Activated CD4-positive, alpha-beta T cell treated with anti-CD3 and anti-CD28 coated beads, Interleukin-2, amount 50 U/mL, for 4 hours (primary cell): ENCODE data around the gene SUDS3.
"Not testable (repeated sequence)": the region's sequence is repeated elsewhere in the genome, so short reads cannot be mapped to it uniquely, and the experiment has no call there.

Source experiments
- DNase-seq, 2 experiments: peaks; one replicate each; pipeline ENCODE4 v3.0.0-alpha.2; 2020

SUDS3 gene

GRCh38 chr12:118398524-118398923 is 22.2 kb downstream of the SUDS3 start:
- no peak for DNase-seq

- DNase-seq, result no peak
Observed at GRCh38 chr12:118398940-118399339, 22.6 kb downstream of the SUDS3 start.

GRCh38 chr12:118402251-118402650 is 25.9 kb downstream of the SUDS3 start:
- DNase-seq, result no peak

GRCh38 chr12:118404876-118405521 is 28.6 kb downstream of the SUDS3 start:
- DNase-seq, result peak; percentile 34 to 51

GRCh38 chr12:118408241-118408640 is 31.9 kb downstream of the SUDS3 start:
- not testable (repeated sequence) for DNase-seq

GRCh38 chr12:118409834-118410233 is 33.5 kb downstream of the SUDS3 start:
- no peak for DNase-seq

GRCh38 chr12:118417942-118418341 is 41.6 kb downstream of the SUDS3 start:
- no peak for DNase-seq

- DNase-seq, result no peak
Observed at GRCh38 chr12:118418385-118419057, 42.2 kb downstream of the SUDS3 start.

- no peak for DNase-seq
Observed at GRCh38 chr12:118420673-118421072, 44.3 kb downstream of the SUDS3 start.

GRCh38 chr12:118424884-118425283 is 48.5 kb downstream of the SUDS3 start:
- DNase-seq, result no peak

GRCh38 chr12:118425364-118425763 is 49.0 kb downstream of the SUDS3 start:
- DNase-seq, result no peak

GRCh38 chr12:118427819-118428218 is 51.5 kb downstream of the SUDS3 start:
- DNase-seq, result no peak

GRCh38 chr12:118428643-118429042 is 52.3 kb downstream of the SUDS3 start:
- DNase-seq, result no peak

- DNase-seq, result no peak
Observed at GRCh38 chr12:118429688-118430383, 53.5 kb downstream of the SUDS3 start.

- DNase-seq, result no peak
Observed at GRCh38 chr12:118430516-118430915, 54.2 kb downstream of the SUDS3 start.

- no peak for DNase-seq
Observed at GRCh38 chr12:118432812-118433545, 56.6 kb downstream of the SUDS3 start.

GRCh38 chr12:118436002-118436730 is 59.8 kb downstream of the SUDS3 start:
- no peak for DNase-seq

- DNase-seq, result no peak
Observed at GRCh38 chr12:118436986-118437385, 60.6 kb downstream of the SUDS3 start.

GRCh38 chr12:118439068-118439467 is 62.7 kb downstream of the SUDS3 start:
- DNase-seq, result no peak

GRCh38 chr12:118446247-118446646 is 69.9 kb downstream of the SUDS3 start:
- no peak for DNase-seq

- DNase-seq, result no peak
Observed at GRCh38 chr12:118447181-118447580, 70.8 kb downstream of the SUDS3 start.

- DNase-seq, result no peak
Observed at GRCh38 chr12:118448341-118448740, 72.0 kb downstream of the SUDS3 start.

GRCh38 chr12:118455327-118455726 is 79.0 kb downstream of the SUDS3 start:
- DNase-seq, result no peak
